NCI-H1092 treated with DMSO at 0.1 percent for 48 hours (cell line): ENCODE measurements around the gene WDR1.
"Not testable (repeated sequence)": the region's sequence is repeated elsewhere in the genome, so short reads cannot be mapped to it uniquely, and the experiment has no call there.

Experiments used
- DNase-seq: peaks from one replicate; lab custom pipeline; 2025; lab: John Stamatoyannopoulos, UW

The WDR1 gene

DNA sequence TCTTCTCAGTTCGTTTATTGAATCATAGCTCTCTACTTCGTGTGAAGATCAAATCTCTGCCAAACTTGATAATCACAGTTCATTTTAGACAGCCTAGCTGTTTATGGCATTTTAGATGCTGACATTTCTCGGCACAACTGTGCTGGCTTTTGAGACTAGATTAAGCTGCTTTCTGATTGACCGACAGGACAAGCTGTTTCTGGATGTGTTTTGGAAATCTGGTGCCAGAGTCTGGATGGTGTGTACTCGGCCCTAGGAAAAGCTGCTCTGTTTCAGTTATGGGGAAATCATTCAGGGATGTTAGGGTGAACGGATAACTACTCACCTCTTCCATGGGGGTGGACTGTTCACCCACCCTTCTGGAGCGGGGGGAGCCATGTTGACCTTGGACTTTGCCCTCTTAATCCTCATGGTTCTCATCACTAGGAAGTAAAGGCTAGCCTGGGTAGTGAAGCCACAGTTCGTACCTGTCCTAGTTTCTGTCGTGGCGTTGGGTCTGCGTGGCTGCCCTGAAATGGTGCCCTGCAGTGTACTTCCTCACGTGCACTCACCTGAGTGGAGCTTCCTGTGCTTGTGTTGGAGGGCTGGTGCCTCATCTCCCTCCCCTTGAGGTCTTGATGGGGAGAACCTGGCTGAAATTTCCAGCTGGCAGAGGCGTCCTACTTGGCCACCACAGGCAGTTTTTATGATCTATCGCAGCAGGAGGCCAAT lies 13.7 kb upstream of the WDR1 start:
- DNase-seq: no peak

GRCh38 chr4:10129196-10130177 lies 12.9 kb upstream of the WDR1 start:
- DNase-seq: no peak

DNA sequence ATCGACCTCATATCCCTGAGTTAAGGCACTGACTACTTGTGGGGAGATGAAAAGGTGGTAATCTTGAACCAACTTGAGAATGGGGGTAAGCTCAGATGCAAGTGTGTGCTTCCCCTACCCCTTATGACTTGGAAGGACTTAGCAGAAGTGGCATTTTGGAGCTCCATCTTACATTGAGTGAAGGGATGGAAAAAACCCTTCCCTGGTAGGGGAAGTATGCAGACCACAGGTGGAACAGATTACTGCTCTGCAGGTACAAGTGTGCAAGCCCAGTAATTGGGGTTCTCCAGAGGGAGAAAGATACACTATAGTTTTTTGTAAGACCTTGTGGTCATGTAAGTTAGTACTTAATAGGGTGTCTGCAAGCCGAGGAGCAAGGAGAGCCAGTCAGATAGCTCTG lies 12.2 kb upstream of the WDR1 start:
- DNase-seq: no peak

- DNase-seq: not testable (repeated sequence)
Measured at GRCh38 chr4:10127531-10127930, 10.9 kb upstream of the WDR1 start.

DNA sequence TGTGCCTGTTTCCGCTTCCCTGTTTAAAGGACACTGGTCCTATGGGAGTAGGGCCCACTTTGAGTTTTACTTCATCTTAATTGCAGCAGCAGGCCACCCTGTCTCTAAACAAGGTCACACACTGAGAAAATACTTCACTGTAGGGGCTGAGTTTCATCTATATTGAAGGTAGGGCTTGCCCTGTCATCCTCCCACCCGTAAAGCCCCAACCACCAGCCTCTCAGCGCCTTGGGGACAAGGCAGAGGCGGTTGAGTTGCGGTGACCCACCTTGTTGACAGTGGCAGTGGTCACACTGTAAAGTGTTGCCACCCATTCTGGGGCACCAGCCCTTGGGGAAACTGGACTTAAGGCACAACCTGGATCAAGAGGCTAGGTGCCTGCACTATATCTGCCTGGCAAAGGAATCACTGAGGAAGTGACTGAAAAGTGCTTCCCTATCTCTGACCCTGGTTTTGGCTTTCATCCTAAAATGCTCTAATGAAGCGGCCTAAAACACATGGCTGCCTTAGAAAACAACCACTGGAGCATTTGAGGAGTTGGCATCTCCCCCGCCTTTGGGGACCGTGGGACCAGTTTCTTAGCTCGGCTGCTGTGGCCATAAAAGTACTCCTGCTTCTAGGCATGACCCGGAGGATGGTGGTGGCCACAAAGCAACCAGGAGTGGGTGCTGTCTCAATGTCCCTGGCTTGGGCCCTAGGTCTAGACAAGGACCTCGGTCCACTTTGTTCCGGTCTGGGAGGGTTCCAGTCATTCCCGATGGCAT lies 7.8 kb upstream of the WDR1 start:
- DNase-seq: no peak

DNA sequence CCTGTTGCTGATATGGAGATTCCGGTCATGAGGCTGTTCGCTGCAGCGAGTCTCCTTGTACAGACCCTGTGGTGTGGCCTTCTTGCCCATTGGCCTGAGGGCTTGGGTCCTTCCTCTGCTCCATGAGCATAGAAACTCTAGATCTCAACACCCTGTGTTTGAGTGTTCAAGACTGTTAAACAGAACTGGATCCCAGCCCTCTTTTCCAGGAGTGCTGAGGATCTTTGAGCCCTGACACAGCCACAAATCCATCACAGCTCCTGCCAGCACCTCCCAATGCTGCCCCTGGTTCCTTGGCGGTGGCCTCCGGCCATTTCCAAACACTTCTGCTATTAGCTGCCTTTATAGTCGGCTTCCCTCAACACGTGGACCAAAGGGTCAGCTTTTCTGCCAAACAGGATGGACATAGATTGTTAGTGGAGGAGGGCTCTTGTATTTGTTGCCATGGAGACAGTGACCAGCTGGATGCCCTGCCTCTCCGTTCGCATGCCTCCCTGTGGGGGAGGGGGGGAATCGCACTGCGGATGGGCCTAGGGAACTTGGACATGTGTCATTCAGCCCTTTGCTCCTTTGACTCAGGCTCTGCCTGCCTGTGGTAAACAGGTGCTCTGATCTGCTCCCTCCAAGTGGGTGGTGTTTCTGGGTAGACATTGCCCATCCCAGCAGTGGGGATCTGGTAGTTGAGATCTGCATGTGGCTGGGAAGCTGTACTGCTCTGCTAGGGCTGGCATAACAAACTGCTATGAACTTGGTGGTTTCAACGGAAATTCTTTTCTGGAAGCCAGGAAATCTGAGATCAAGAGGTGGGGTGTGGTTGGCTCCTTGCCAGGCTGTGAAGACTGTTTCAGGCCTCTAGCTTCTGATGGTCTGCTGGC lies 6.9 kb upstream of the WDR1 start:
- DNase-seq: no peak

GRCh38 chr4:10122236-10122932 lies 5.8 kb upstream of the WDR1 start:
- no peak for DNase-seq

DNA sequence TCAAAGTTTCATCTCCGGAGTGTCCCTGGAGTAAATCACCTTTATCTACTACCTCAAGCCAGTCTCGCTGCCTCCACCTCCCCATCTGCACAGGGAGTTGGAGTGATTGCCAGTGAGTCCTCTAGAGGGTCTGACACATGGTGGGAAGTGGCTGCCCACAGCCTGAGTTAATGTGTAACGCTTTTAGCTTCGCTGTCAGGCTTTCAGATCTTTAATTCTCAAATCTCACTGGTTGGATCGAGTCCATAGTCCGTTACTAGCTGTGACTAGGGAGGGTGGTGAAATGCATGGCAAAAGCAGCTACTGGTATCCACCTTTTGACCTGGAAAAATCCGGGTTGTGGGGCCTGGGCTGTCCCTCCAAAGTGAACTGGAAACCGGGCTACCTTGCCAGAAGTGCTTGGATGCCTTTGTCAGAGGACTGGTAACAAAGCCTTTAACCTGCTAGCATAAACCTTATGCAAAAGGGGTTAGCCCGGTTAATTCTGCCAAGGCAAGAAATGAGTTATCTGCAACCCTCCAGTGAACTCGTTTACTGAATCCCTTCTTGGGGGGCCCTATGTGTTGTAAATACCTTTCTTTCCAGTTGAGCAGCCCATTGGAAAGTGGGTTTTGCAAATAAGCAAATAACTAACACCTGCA lies 5.1 kb upstream of the WDR1 start:
- no peak for DNase-seq

DNA sequence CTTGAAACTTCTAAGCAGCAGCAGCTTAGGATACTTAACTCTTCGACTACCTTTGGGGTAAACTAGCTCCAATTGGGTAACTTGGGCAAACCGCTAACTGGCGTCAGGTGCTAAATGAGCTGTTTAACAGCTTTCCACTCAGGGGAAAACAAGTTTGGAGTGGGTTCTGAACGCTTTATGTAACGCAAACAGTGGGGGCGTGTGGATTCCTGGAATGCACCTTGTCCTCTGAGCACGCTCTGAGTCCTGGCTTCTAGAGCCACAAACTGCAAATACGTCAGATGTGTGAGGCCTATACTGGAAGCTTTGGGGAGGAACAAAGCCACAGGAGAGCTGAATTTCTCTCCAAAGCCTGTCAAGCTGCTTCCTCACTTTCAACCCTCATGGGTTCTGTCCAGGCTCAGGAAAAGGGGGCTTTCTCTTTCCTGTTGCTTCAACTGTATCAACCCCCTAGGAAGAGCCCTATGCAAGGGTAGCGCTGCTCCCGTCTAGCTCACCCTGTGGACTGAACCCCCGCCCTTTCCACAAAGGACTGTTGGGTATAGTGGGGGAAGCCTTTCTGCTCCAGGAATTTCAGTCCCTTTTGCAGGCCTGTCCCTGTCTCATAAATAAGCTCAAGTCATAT lies 4.5 kb upstream of the WDR1 start:
- DNase-seq: no peak

DNA sequence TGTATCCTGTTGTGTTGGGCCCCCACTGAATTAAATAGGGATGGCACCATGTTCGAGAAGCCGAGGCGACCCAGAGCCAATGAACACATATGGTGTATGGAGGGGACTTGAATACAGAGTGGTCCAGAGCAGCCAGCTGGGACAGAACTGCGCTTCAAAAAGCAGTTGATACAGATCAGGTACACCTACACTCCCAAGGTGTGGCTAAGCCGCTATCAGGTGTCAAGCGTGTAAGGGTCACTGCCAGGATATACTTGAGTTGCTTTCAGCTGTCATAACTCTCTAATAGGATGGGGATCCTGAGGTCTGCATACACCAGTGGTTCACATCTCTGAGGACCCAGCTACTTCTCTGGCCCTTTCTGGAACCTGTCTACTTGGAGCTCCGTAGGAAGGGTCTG lies 3.2 kb upstream of the WDR1 start:
- DNase-seq: no peak

- DNase-seq: no peak
Measured at GRCh38 chr4:10119278-10119677, 2.7 kb upstream of the WDR1 start.

- no peak for DNase-seq
Measured at GRCh38 chr4:10118048-10119004, 1.7 kb upstream of the WDR1 start.

- no peak for DNase-seq
Measured at GRCh38 chr4:10117359-10118047, 904 bp upstream of the WDR1 start.

DNA sequence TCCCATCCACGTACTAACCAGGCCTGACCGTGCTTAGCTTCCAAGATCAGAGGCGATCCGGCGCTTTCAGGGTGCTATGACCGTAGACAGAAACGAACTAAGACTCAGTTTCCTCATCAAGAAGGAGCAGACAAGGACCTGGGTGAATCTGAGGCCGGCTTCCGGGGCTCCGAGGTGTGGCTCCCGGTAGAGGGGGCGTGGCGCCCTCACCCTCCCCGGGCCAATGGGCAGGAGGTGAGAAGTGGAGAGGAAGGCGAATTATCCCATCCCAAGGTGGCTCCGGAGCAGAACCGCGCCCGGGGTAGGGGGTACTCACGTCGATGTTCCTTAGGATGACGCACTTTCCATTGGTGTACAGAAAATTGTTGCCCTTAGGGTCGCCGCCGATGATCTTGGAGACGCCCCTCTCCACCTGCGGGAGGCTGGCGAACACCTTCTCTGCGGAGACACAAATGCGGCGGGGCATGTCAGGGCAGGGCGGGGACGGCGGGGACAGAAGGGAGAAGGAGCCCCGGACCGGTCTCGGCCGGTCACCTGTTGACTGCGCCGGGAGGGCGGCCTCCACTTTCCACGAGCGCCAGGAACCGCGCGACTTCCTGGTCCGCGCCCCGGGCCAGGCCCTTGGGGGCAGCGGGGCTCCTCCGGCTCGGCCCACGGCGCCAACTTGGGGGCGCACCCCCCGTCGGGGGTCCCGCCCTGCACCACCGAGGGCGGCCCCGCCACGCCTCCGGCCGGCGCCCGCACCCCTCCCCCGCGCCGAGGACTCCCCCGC lies 616 bp downstream of the WDR1 start:
- no peak for DNase-seq

DNA sequence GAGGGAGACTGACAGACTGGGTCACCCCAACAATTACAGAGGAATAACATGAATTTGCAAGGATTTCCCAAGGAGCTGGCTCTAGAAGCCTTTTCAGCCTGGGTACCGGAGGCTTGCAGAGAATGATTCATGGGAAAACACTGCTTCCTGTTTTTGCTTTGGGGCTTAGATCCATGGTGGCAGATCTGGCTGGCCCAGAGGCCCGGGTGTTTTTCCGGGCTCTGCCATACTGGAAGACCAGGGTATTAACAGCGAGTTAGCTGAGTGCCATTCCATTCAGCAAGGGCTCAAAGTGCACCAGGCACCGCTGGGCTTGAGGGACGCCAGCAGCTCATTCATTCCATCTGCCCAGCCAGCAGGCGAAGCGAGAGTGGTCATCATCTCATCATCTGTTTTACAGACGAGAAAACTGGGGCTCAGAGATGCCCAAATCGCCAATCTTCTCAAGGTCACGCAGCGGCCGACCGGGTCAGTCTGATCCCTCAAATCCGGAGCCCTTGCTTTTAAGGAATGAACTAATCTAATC lies 1.3 kb downstream of the WDR1 start:
- DNase-seq: no peak

DNA sequence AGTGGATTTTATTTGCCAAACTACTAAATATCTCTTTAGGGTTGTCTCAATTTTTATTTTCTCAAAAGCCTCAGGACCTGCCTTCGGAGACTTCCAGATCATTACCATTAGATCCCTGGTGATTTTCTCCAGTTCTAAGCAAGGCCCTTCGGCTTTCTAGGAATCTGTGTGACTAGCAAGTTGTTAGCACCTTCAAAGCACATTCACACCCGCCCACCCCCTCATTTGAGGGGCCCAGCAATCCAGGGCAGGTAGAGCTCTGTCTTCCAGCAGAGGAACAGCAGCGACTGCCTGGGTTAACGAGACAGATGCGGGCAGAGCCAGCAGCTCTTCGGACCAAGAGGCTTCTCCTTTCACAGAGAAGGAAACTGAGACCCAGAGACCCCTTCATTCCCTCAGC lies 2.0 kb downstream of the WDR1 start:
- no peak for DNase-seq

DNA sequence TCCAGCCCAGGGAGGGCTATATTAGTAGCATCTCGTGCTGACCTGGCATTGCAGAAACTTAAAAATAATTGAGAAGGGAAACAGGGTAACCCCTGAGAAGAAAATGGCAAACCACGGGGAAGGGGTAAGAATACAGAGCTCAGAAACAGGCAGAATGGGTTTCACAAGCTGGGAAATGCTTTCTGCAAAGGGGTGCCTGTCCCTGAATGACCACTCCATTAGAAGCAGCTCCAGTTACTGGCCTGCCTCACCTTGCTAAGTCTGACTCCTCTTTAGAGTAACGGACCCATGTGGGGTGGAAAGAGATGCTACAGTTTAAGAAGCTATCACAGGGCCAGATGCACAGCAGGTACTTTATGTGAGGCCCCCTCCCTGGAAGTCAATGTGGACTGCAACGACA lies 2.5 kb downstream of the WDR1 start:
- no peak for DNase-seq
